Measurements from ENCODE around the gene TBCEL. TPM values are rescaled to one million over a fixed set of nuclear protein-coding genes. Genes with fewer than 3 reads are reported as not detected.

TBCEL gene
- total RNA-seq, 4 donors from 2014 or later = 8.5 to 37.1 (median 11.3) TPM

GRCh38 chr11:121129362-121130340 is 105.7 kb downstream of the TBCEL start:
- TF ChIP-seq POLR2A (IDR thresholded peaks at IDR 0.05) = no peak
- TF ChIP-seq, protein P1, sequence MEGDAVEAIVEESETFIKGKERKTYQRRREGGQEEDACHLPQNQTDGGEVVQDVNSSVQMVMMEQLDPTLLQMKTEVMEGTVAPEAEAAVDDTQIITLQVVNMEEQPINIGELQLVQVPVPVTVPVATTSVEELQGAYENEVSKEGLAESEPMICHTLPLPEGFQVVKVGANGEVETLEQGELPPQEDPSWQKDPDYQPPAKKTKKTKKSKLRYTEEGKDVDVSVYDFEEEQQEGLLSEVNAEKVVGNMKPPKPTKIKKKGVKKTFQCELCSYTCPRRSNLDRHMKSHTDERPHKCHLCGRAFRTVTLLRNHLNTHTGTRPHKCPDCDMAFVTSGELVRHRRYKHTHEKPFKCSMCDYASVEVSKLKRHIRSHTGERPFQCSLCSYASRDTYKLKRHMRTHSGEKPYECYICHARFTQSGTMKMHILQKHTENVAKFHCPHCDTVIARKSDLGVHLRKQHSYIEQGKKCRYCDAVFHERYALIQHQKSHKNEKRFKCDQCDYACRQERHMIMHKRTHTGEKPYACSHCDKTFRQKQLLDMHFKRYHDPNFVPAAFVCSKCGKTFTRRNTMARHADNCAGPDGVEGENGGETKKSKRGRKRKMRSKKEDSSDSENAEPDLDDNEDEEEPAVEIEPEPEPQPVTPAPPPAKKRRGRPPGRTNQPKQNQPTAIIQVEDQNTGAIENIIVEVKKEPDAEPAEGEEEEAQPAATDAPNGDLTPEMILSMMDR (IDR thresholded peaks at IDR 0.05) = no peak
- Histone ChIP-seq H3K9me3 (no peaks in the 10 kb centered on the region), H3K27ac (no peak overlapping the region), H3K36me3 (no peaks in the 10 kb centered on the region), H3K4me1 (no peaks in the 10 kb centered on the region), H3K27me3 (no peaks in the 10 kb centered on the region), H3K4me3 (no peak overlapping the region)
- DNase-seq = no peak

DNA sequence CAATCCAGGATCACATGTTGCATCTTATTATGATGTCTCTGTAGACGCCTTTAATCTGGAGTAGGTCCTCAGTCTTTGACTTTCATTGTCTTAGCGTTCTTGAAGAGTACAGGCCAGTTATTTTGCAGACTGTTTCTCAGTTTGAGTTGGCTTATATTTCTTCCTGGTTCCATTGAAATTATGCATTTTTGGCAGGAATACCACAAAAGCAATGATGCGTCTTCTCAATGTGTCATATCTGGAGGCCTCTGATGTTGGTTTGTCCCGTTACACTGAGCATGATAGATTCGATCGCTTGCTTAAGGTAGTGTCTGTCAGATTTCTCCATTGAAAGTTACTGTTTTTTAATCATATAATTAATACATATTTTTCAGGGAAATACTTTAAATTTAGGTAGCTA is 107.8 kb downstream of the TBCEL start:
- Histone ChIP-seq H3K36me3 (no peaks in the 10 kb centered on the region), H3K9me3 (no peaks in the 10 kb centered on the region), H3K27me3 (no peaks in the 10 kb centered on the region), H3K27ac (no peak overlapping the region), H3K4me1 (no peaks in the 10 kb centered on the region), H3K4me3 (no peak overlapping the region)
- DNase-seq = no peak
- TF ChIP-seq, protein P1 (IDR thresholded peaks at IDR 0.05) = no peak
- no peak for TF ChIP-seq POLR2A (IDR thresholded peaks at IDR 0.05)

GRCh38 chr11:121132211-121132976 is 108.5 kb downstream of the TBCEL start:
- H3K9me3 ChIP-seq = no peaks in the 10 kb centered on the region
- no peaks in the 10 kb centered on the region for H3K4me1 ChIP-seq
- no peak for DNase-seq
- H3K27me3 ChIP-seq = no peaks in the 10 kb centered on the region
- H3K36me3 ChIP-seq = no peaks in the 10 kb centered on the region
- TF ChIP-seq, protein P1 (IDR thresholded peaks at IDR 0.05) = no peak
- TF ChIP-seq POLR2A (IDR thresholded peaks at IDR 0.05) = no peak
- H3K4me3 ChIP-seq = no peak overlapping the region
- no peak overlapping the region for H3K27ac ChIP-seq

DNA sequence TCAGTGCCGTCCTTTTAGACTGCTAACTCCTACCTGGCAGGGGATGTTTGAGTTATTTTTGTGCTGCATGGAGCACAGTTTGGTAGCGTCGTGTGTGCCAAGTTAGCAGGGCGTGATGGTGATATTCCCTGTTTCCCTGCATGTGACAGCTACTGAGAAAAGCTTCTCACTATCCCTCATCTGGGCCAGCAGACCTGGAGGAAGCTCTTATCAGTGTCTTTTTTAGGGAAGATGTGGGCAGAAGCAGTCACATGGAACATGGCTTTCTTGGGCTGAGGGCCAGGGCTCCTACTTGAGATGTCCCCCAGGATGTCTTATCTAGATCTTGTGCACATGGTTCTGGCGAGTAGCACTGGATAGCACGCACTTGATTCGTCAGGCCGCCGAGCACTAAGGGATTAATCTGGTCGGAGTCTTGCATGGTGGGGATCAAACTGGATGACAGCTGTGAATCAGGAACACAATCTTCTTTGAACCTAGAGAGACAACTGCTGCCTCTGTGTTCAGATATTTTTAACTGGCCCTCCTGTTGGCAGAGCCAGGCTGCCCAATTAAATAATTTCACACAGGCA is 110.9 kb downstream of the TBCEL start:
- Histone ChIP-seq H3K9me3 (no peaks in the 10 kb centered on the region), H3K27me3 (no peaks in the 10 kb centered on the region), H3K4me3 (no peak overlapping the region), H3K4me1 (no peaks in the 10 kb centered on the region), H3K27ac (no peak overlapping the region), H3K36me3 (no peaks in the 10 kb centered on the region)
- TF ChIP-seq POLR2A (IDR thresholded peaks at IDR 0.05) = no peak
- TF ChIP-seq, protein P1 (IDR thresholded peaks at IDR 0.05) = no peak
- DNase-seq = no peak

- Histone ChIP-seq H3K27ac (no peak overlapping the region), H3K4me1 (no peaks in the 10 kb centered on the region), H3K36me3 (no peaks in the 10 kb centered on the region), H3K4me3 (no peak overlapping the region), H3K27me3 (no peaks in the 10 kb centered on the region), H3K9me3 (no peaks in the 10 kb centered on the region)
- no peak for DNase-seq
- no peak for TF ChIP-seq POLR2A (IDR thresholded peaks at IDR 0.05)
- TF ChIP-seq, protein P1 (IDR thresholded peaks at IDR 0.05) = no peak
These were observed 113.1 kb downstream of the TBCEL start for GRCh38 chr11:121137005-121137404.

Data from Peyer's patch (tissue), 4 donors.